BE2C (cell line): ENCODE results near the gene FCAMR.

Experiments used
- DNase-seq: peaks from one replicate; pipeline ENCODE4 v3.0.0-alpha.2; 2020
- H3K27me3 ChIP-seq: fragments of 250-450 bp; sonication (Bioruptor Pico); 2 replicates; pipeline ENCODE4 v1.5.1; 2020; ENCODE audit warnings: mild to moderate bottlenecking
- H3K36me3 ChIP-seq: fragments of 250-450 bp; sonication (Bioruptor Pico); 2 replicates; pipeline ENCODE4 v1.5.1; 2020; ENCODE audit warnings: mild to moderate bottlenecking
- H3K4me1 ChIP-seq: fragments of 250-450 bp; sonication (Bioruptor Pico); 2 replicates; pipeline ENCODE4 v1.5.1; 2020
- H3K4me3 ChIP-seq: 2 replicates; pipeline ENCODE4 v1.5.1; 2011; ENCODE audit warnings: low read depth, low read length
- H3K9me3 ChIP-seq: fragments of 250-450 bp; sonication (Bioruptor Pico); 2 replicates; pipeline ENCODE4 v1.5.1; 2020
- CTCF ChIP-seq: IDR thresholded peaks from 2 replicates; pipeline ENCODE4 v1.5.1; 2012; ENCODE audit warnings: mild to moderate bottlenecking, low read depth, low read length

FCAMR gene

GRCh38 chr1:206957639-206958038 lies 12.6 kb downstream of the FCAMR start:
- TF ChIP-seq CTCF, result no peak
- H3K9me3 ChIP-seq, result no peaks in the 10 kb centered on the region
- no peaks in the 10 kb centered on the region; the same call in 1 of the 2 replicates for H3K4me1 ChIP-seq
- no peaks in the 10 kb centered on the region for H3K27me3 ChIP-seq
- H3K36me3 ChIP-seq, result no peaks in the 10 kb centered on the region
- no peak for DNase-seq
- no peak overlapping the region for H3K4me3 ChIP-seq

DNA sequence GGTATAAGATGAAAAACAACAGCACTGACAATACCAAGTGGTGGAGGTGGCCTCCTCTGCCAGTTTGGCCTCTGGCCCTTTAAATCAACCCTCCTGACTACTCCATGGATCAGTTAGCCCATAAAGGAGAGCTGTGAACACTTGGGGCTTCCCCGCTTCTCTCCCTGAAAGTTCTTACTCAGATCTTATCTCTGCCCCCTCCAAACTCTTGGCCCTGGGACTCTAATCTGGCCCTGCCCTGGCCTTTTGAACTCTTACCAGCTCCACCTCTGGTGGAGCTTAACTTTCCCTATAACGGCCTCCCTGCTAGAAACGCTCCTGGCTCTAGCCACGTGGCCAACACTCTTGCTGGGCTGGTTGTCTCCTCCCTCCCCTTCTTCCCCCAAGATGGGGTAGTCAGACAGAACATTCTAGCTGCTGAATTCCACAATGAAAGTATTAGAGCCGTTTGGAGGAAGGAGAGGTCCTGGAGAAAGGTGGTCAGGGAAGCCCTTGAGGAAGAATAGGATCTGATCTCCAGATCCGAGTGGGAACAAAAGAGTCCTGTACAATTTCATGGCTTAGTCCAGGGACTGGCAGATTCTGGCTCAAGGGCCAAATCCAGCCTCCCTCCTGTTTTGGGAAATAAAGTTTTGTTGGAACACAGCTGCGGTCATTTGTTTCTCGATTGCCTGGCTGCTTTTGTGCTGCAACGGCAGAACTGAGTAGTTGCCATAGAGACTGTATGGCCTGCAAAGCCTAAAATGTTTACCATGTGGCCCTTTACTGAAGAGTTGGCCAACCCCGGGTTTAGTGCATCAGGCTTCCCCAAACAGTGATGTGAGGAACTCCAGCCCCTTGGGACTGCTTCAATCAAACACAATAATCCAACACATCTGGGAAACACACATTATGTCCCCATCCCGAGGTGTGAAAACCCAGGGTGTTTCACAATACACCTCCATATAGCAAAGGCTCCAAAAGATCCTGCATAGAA lies 14.5 kb downstream of the FCAMR start:
- no peak for DNase-seq
- no peaks in the 10 kb centered on the region for H3K27me3 ChIP-seq
- H3K36me3 ChIP-seq, result no peaks in the 10 kb centered on the region
- H3K4me1 ChIP-seq, result no peaks in the 10 kb centered on the region; the same call in 1 of the 2 replicates
- no peak for TF ChIP-seq CTCF
- no peaks in the 10 kb centered on the region for H3K9me3 ChIP-seq
- H3K4me3 ChIP-seq, result no peak overlapping the region

DNA sequence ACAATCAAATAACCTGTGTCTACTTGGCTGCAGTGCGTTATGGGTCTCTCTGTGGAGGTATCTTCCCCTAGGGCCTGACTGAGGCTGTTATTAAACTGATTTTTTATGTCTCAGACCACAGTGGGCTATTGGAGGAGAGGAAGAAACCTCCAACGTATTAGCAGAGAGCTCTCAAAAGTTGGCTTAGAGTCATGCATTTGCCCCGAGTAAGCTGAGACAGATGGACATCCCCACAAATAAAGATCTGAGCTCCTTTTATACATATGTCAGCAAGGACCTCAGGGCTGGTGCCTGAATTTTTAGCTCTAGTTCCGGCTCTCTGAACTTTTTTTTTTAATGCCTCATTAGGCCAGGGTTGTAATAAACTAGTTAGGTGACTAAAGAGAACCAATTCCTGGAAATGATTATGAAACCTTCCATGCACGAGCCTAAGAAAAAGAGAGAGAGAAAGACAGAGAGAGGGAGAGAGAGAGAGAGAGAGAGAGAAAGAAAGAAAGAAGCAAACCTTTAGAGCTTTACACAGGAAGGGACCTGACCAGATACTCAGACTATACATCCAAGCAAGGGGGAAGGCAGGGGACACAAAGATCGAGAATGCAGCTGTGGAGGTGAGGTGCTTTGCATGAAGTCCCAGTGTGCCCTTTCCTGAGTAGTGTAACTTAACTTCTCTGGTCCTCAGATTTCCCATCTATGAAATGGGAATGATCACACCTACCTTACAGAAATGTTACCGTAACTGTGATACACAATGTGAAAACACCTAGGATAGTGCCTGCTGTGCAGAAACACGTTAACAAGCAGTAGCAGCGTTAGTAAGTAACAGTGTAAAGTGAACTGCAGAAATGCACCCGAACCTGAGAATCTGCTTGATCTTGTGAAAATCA lies 15.6 kb downstream of the FCAMR start:
- Histone ChIP-seq H3K4me3 (no peak overlapping the region), H3K4me1 (no peaks in the 10 kb centered on the region; the same call in 1 of the 2 replicates), H3K36me3 (no peaks in the 10 kb centered on the region), H3K9me3 (no peaks in the 10 kb centered on the region), H3K27me3 (no peaks in the 10 kb centered on the region)
- TF ChIP-seq CTCF, result no peak
- no peak for DNase-seq

- Histone ChIP-seq H3K4me3 (no peak overlapping the region), H3K9me3 (no peaks in the 10 kb centered on the region), H3K36me3 (no peaks in the 10 kb centered on the region), H3K27me3 (no peaks in the 10 kb centered on the region), H3K4me1 (no peaks in the 10 kb centered on the region; the same call in 1 of the 2 replicates)
- DNase-seq, result no peak
- TF ChIP-seq CTCF, result no peak
These were observed 16.6 kb downstream of the FCAMR start for GRCh38 chr1:206953626-206954025.

GRCh38 chr1:206953126-206953525 lies 17.1 kb downstream of the FCAMR start:
- H3K36me3 ChIP-seq, result no peaks in the 10 kb centered on the region
- no peaks in the 10 kb centered on the region for H3K9me3 ChIP-seq
- TF ChIP-seq CTCF, result no peak
- no peak overlapping the region for H3K4me3 ChIP-seq
- H3K4me1 ChIP-seq, result no peaks in the 10 kb centered on the region; the same call in 1 of the 2 replicates
- no peaks in the 10 kb centered on the region for H3K27me3 ChIP-seq
- no peak for DNase-seq
